Measurements from ENCODE around the gene POLR3B.

- no peak for TF ChIP-seq EZH2 (IDR thresholded peaks at IDR 0.05; ENCODE audit: low read depth)
- no peak for TF ChIP-seq CTCF (conservative IDR thresholded peaks at IDR 0.05)
Measured at GRCh38 chr12:106490264-106490663, 132.7 kb downstream of the POLR3B start.
